Endothelial cell of umbilical vein (primary cell): ENCODE measurements around the gene TMEM130. TPM values are rescaled to one million over a fixed set of nuclear protein-coding genes. Genes with fewer than 3 reads are reported as not detected.

Source experiments
- BruUV-seq: library from RNA; stranded (reverse); fragments of 400-500 nt; replicated peaks from 2 replicates; lab custom pipeline; 2021; lab: Mats Ljungman, UMichigan
- CTCF ChIA-PET: fragments of 300-600, 350-600 bp; sonication (Branson Sonifier 250); formaldehyde crosslinking; loops from one replicate; lab custom pipeline; 2021; ENCODE audit warnings: antibody characterized with exemption, inconsistent platforms; lab: Charles Lee
- POLR2A ChIA-PET: fragments of 300-600, 350-600 bp; sonication (Branson Sonifier 250); formaldehyde crosslinking; loops from one replicate; lab custom pipeline; 2021; ENCODE audit warnings: antibody characterized with exemption, inconsistent platforms; lab: Charles Lee
- DNase-seq: peaks from one replicate; pipeline ENCODE4 v3.0.0-alpha.2; 2011; ENCODE audit warnings: low read depth, low spot score
- FAIRE-seq: peaks from 2 replicates; lab custom pipeline; 2011; peaks lifted over from hg19 to GRCh38; lab: Jason Lieb, UNC
- H2AFZ ChIP-seq: 2 replicates; pipeline ENCODE4 v1.6.0; 2012; ENCODE audit warnings: low read depth, low read length, control low read depth, inconsistent platforms
- H3K27ac ChIP-seq: 2 replicates; pipeline ENCODE4 v1.5.1; 2011; ENCODE audit warnings: low read depth, mild to moderate bottlenecking, control low read depth, low read length, moderate library complexity; ENCODE audit not compliant: insufficient read depth
- H3K27me3 ChIP-seq, 2 experiments: 2 replicates each; pipeline versions ENCODE4 v1.6.0 to v1.6.1; 2011; ENCODE audit warnings: low read length in 2 of 2, mixed read lengths in 1 of 2; ENCODE audit not compliant: control insufficient read depth in 2 of 2, insufficient read depth in 2 of 2
- H3K36me3 ChIP-seq, 2 experiments: 2 replicates in 1 of 2; 3 replicates in 1 of 2; pipeline ENCODE4 v1.5.1; 2011; ENCODE audit warnings: low read length in 2 of 2, mild to moderate bottlenecking in 1 of 2, moderate library complexity in 1 of 2; ENCODE audit not compliant: control insufficient read depth in 2 of 2, insufficient read depth in 2 of 2; ENCODE audit errors: extremely low read depth in 1 of 2
- H3K4me1 ChIP-seq: 3 replicates; pipeline ENCODE4 v1.5.1; 2011; ENCODE audit warnings: mild to moderate bottlenecking, low read length; ENCODE audit not compliant: control insufficient read depth, insufficient read depth; ENCODE audit errors: extremely low read depth
- H3K4me2 ChIP-seq: 2 replicates; pipeline ENCODE4 v1.6.1; 2011; ENCODE audit warnings: low read length, control low read depth, mixed read lengths; ENCODE audit not compliant: insufficient read depth
- H3K4me3 ChIP-seq, 3 experiments: fragments of 200-600 bp in 1 of 3; sonication (generic), shearing (Covaris generic) in 1 of 3; replicated peaks in 1 of 3; 2 replicates each; pipeline ENCODE4 v1.5.1; 2011 to 2016; ENCODE audit warnings: control low read depth in 3 of 3, low read length in 3 of 3, mild to moderate bottlenecking in 2 of 3, inconsistent platforms in 1 of 3, low read depth in 1 of 3, moderate library complexity in 1 of 3; ENCODE audit not compliant: insufficient read depth in 1 of 3
- H3K79me2 ChIP-seq: 2 replicates; pipeline ENCODE4 v1.6.0; 2012; ENCODE audit warnings: low read length, inconsistent platforms; ENCODE audit not compliant: control insufficient read depth, insufficient read depth
- H3K9ac ChIP-seq: replicated peaks from 2 replicates; pipeline ENCODE3; 2011; ENCODE audit warnings: low read length, control low read depth; ENCODE audit not compliant: insufficient read depth; ENCODE audit errors: extremely low read depth
- H3K9me1 ChIP-seq: replicated peaks from 3 replicates; pipeline ENCODE4 v1.6.0; 2011; ENCODE audit warnings: mild to moderate bottlenecking, low read length; ENCODE audit not compliant: control insufficient read depth, insufficient read depth; ENCODE audit errors: extremely low read depth
- H3K9me3 ChIP-seq: replicated peaks from 2 replicates; pipeline ENCODE4 v1.5.1; 2012; ENCODE audit warnings: low read length, inconsistent platforms; ENCODE audit not compliant: control insufficient read depth, insufficient read depth
- H4K20me1 ChIP-seq: replicated peaks from 2 replicates; pipeline ENCODE3; 2011; ENCODE audit warnings: mild to moderate bottlenecking, low read length; ENCODE audit not compliant: control insufficient read depth, insufficient read depth; ENCODE audit errors: extremely low read depth
- EZH2 ChIP-seq: IDR thresholded peaks from 2 replicates; pipeline ENCODE4 v1.6.1; 2012; ENCODE audit warnings: borderline replicate concordance, low read depth, mild to moderate bottlenecking, moderate library complexity, low read length, inconsistent platforms; ENCODE audit not compliant: severe bottlenecking
- FOS ChIP-seq: IDR thresholded peaks from 2 replicates; pipeline ENCODE4 v1.6.1; 2011; ENCODE audit warnings: mild to moderate bottlenecking, low read length, moderate library complexity, borderline replicate concordance; ENCODE audit not compliant: insufficient read depth
- GATA2 ChIP-seq: IDR thresholded peaks from 2 replicates; pipeline ENCODE4 v1.7.0; 2011; ENCODE audit warnings: low read depth, mild to moderate bottlenecking, moderate library complexity, mixed read lengths, low read length; ENCODE audit not compliant: insufficient read length, insufficient read depth
- JUN ChIP-seq: IDR thresholded peaks from 2 replicates; pipeline ENCODE4 v1.6.1; 2011; ENCODE audit warnings: borderline replicate concordance, low read depth; ENCODE audit not compliant: insufficient read length, insufficient read depth
- MYC ChIP-seq: IDR thresholded peaks from one replicate; pipeline ENCODE4 v1.6.1; 2011; ENCODE audit warnings: mild to moderate bottlenecking, low read depth, low read length
- POLR2A ChIP-seq: IDR thresholded peaks from 2 replicates; pipeline ENCODE4 v1.6.1; 2012; ENCODE audit warnings: low read depth, mild to moderate bottlenecking, control low read depth, low read length
- POLR2AphosphoS5 ChIP-seq: IDR thresholded peaks from 2 replicates; pipeline ENCODE4 v1.6.1; 2012; ENCODE audit warnings: low read depth, mild to moderate bottlenecking, control low read depth, low read length, moderate library complexity; ENCODE audit not compliant: insufficient read depth
- dilution Hi-C: fragments of 300-500 bp; cut with MboI; formaldehyde crosslinking; loops from one replicate; pipeline ENCODE4 v1.15.0; 2019; ENCODE audit warnings: low sequenced_read_pairs; ENCODE audit not compliant: extremely low pct_ligation_motif_present
- intact Hi-C: fragments of 100-400 bp; cut with micrococcal nuclease; formaldehyde crosslinking; loops from one replicate; pipeline ENCODE4 v1.10.0; 2022
- polyA plus RNA-seq, 4 experiments: library from polyadenylated mRNA; depleted of rRNA in 3 of 4; stranded (reverse) in 3 of 4; unstranded in 1 of 4; fragments of >200 nt; gene quantifications; 2 replicates each; pipeline versions ENCODE4 v1.2.1 to v1.2.3, GENCODE V29; 2011 to 2012; ENCODE audit warnings: missing spikeins in 1 of 4
- total RNA-seq: library from RNA; stranded (reverse); gene quantifications from 2 replicates; pipeline ENCODE4 v1.2.3, GENCODE V29; 2021
- TF ChIP-seq, protein P1 (sequence below): IDR thresholded peaks from 2 replicates; pipeline ENCODE4 v1.6.1; 2011; ENCODE audit not compliant: insufficient read depth, insufficient read length
- TF ChIP-seq, protein P2 (sequence below), 2 donors: IDR thresholded peaks; 1 replicate in 1 of 2; 2 replicates in 1 of 2; pipeline ENCODE4 v1.5.1; 2011; ENCODE audit warnings: low read length in 2 of 2, mild to moderate bottlenecking in 2 of 2, moderate library complexity in 2 of 2, control low read depth in 1 of 2, inconsistent platforms in 1 of 2, low read depth in 1 of 2; ENCODE audit not compliant: insufficient read depth in 1 of 2; ENCODE audit errors: extremely low read depth in 1 of 2

Gene TMEM130
- total and polyA plus RNA-seq, 2 donors (not counting 3 experiments of a cell fraction or from before 2014, with no cell fraction given) = not detected

GRCh38 chr7:98802781-98803110 is 67.1 kb downstream of the TMEM130 start:
- Histone ChIP-seq H4K20me1 (no peaks in the 10 kb centered on the region), H3K9me3 (no peaks in the 10 kb centered on the region), H2AFZ (no peak overlapping the region), H3K9ac (no peak overlapping the region), H3K4me3 (no peak overlapping the region), H3K27ac (no peak overlapping the region), H3K4me1 (no peaks in the 10 kb centered on the region), H3K9me1 (no peaks in the 10 kb centered on the region), H3K4me2 (no peak overlapping the region), H3K27me3 (no peaks in the 10 kb centered on the region), H3K79me2 (no peaks in the 10 kb centered on the region), H3K36me3 (no peaks in the 10 kb centered on the region)
- FAIRE-seq (no peak), DNase-seq (no peak)
- TF ChIP-seq EZH2 (no peak), JUN (no peak), FOS (no peak), GATA2 (no peak), MYC (no peak), POLR2A (no peak), POLR2AphosphoS5 (no peak)
- TF ChIP-seq, protein P1, sequence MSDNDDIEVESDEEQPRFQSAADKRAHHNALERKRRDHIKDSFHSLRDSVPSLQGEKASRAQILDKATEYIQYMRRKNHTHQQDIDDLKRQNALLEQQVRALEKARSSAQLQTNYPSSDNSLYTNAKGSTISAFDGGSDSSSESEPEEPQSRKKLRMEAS = no peak
- TF ChIP-seq, protein P2, sequence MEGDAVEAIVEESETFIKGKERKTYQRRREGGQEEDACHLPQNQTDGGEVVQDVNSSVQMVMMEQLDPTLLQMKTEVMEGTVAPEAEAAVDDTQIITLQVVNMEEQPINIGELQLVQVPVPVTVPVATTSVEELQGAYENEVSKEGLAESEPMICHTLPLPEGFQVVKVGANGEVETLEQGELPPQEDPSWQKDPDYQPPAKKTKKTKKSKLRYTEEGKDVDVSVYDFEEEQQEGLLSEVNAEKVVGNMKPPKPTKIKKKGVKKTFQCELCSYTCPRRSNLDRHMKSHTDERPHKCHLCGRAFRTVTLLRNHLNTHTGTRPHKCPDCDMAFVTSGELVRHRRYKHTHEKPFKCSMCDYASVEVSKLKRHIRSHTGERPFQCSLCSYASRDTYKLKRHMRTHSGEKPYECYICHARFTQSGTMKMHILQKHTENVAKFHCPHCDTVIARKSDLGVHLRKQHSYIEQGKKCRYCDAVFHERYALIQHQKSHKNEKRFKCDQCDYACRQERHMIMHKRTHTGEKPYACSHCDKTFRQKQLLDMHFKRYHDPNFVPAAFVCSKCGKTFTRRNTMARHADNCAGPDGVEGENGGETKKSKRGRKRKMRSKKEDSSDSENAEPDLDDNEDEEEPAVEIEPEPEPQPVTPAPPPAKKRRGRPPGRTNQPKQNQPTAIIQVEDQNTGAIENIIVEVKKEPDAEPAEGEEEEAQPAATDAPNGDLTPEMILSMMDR (IDR thresholded peaks at IDR 0.05; ENCODE audit: extremely low read depth in 1 of 2, insufficient read depth in 1 of 2, low read depth in 1 of 2, low read length in 2 of 2) = no peak
- intact Hi-C loops = no loop called here
- ChIA-PET CTCF (no interaction called here), POLR2A (no interaction called here)
- BruUV-seq = no TSS peak
- dilution Hi-C loops = no loop called here
